Measurements from ENCODE around the gene MATK.

Gene MATK

DNA sequence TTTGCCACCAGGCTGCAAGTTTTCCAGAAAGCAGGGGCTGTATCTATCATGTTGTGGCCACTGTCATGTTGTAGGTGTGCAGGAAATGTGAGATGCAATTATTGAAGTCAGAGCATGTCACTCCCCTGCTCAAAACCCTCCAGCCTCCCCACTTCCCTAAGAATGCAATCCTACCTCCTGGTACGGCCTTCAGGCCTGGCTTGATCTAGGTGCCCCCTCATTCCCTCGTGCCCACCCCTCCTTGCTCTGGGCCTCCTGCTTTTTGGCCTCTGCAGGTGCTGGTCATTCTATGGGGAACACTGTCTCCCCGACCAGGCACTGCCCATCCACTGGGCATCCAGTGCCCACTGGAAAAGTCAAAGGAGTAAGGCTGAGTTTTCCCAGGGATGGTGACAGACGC is 28.5 kb upstream of the MATK start:
- DNase-seq (ENCODE audit: extremely low read depth, low read depth) = no peak
- TF ChIP-seq, protein P1, sequence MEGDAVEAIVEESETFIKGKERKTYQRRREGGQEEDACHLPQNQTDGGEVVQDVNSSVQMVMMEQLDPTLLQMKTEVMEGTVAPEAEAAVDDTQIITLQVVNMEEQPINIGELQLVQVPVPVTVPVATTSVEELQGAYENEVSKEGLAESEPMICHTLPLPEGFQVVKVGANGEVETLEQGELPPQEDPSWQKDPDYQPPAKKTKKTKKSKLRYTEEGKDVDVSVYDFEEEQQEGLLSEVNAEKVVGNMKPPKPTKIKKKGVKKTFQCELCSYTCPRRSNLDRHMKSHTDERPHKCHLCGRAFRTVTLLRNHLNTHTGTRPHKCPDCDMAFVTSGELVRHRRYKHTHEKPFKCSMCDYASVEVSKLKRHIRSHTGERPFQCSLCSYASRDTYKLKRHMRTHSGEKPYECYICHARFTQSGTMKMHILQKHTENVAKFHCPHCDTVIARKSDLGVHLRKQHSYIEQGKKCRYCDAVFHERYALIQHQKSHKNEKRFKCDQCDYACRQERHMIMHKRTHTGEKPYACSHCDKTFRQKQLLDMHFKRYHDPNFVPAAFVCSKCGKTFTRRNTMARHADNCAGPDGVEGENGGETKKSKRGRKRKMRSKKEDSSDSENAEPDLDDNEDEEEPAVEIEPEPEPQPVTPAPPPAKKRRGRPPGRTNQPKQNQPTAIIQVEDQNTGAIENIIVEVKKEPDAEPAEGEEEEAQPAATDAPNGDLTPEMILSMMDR (IDR thresholded peaks at IDR 0.05; ENCODE audit: low read depth, low read length) = no peak

DNA sequence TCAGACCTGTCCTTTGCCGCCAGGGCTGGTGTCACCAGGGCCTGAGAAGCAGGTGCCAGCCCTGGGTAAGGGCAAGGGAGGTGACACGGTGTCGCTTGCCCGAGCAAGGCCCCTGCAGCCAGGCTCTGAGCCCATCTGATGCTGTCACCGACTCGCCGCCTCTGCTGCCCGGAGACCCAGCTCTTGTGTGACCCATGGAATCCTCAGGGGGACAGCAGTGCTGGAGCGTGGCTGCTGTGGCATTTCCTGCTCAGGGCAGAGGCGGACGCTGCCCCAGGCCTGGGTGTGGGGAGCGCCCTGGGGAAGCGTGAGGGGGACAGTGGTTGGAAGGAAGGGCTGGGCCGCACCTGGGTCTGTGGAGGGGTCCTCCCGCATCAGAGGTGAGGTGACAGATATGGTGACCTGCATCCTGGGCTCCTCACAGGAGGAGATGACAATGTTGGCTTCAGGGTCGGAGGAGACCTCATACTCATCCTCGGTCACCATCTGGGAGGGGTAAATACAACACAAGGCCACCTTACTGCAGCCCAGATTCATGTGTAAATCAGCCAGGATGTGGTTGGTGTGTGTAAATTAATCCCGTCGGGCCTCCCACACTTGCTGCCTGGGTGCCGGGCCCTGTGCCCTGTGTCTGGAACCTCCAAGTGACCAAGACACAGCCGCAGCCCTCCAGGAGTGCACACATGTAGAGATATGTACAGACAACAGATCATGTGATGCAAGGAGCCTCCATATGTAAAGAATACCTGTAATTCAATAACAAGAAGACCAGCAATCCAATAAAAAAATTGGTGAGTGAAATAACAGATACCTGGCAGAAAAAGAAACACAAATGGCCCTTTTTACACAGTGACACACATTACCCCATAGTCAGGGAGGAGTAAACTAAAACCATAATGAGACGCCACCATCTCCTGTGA is 27.6 kb upstream of the MATK start:
- DNase-seq (ENCODE audit: extremely low read depth, low read depth) = no peak
- TF ChIP-seq, protein P1 (IDR thresholded peaks at IDR 0.05; ENCODE audit: low read depth, low read length) = no peak

DNA sequence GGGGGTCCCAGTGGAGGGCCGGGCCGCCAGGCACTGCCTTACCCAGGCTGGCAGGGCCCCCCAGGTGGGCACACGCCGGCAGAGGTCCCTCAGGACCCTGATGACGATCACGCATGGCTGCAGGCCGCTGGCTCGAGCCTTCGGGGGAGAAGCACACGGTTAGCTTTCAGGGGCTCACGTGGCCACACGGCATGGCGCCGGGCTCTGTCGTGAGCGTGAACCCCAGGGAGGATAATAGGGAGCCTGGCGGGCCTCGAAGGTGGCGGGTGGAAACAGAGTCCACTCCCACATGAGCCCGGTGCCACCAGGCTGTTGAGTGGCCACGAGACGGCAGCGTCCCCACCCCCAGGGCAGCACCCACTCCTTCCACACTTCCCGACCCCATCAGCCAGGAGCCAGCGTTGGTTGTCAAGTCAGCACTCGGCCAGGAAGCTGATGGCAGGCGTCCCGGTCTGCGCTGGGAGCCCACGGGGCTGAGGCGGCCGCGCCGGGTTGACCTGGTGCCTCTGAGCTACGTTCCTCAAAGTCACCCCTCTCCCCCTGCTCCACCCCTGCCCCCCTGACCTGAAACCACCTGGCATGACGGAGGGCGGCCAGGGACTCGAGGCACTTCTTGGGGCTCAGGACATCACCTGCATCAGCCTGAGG is 24.7 kb upstream of the MATK start:
- TF ChIP-seq, protein P1 (IDR thresholded peaks at IDR 0.05; ENCODE audit: low read depth, low read length) = no peak
- no peak for DNase-seq (ENCODE audit: extremely low read depth, low read depth)

DNA sequence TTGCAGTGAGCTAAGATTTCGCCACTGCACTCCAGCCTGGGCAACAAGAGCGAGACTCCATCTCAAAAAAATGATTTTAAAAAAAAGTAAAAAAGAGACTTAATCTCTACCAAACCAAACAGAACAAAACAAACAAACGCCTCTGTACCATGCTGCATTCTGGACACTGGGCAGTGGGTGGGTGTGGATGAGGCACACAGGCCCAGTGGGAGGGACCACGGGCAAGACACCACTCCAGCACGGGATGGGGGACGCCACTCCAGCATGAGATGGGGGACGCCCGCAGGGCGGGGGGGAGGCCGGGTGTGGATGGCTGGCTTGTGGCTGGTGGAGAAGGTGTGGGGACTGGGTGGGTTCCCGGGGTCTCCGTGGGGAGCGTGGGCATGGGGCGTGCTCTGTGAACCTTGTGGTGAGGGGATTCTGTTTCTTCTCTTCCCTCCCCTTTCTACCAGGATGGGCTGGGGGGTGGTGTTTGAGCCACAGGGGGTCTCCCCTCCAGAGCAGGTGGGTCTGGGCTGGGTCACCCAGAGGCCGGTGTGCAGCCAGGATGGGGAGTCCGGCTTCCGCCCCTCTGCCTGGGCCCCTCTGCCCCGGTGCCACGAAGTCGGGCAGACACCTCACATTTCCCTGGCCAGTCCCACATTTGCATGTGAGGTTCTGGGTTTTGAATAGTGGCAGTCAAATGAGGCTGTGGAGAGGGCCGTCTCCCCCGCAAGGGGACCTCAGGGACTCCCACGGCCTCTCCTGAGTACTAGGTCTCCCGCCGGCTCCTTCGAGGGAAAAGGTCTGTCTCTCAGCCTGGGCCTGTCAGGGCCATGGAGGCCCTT is 23.9 kb upstream of the MATK start:
- TF ChIP-seq, protein P1 (IDR thresholded peaks at IDR 0.05; ENCODE audit: low read depth, low read length) = no peak

DNA sequence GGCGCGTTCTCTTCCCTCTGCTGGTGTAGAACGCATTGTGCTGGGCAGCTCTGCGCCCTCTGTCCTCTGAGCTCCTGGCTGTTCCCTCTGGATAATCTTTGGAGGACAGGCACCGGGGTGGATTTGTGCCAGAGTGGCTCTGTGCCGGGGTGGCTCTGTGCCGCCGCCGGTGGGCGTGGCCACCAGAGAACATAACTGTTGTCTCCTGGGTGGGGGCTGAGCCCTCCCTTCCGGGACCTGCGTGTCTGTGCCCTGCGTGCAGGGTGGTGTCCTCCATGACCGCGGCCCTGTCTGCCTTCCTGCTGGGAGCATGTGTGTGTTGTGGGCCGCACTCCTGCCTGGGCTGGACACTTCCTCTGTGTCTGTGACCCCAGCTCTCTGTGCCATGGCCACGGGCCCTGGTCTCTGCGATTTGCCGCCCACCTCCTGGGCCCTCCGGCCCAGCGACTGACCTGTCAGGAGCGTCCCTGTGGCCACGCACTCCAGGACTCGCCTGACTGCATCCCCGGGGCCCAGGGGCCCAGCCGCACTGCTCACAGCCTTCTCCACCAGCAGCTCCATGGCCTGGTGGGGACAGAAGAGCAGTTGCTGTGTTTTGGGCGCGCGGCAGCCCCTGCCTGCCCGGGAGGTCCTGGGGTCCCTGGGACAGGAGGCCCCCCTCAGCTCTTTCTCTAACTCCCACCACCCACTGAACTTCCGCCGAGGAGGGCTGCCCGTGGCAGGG is 22.4 kb upstream of the MATK start:
- DNase-seq (ENCODE audit: extremely low read depth, low read depth) = no peak
- TF ChIP-seq, protein P1 (IDR thresholded peaks at IDR 0.05; ENCODE audit: low read depth, low read length) = no peak

More for the DNA sequence above, 23.9 kb upstream of the MATK start:
- DNase-seq (ENCODE audit: extremely low read depth, low read depth) = no peak

DNA sequence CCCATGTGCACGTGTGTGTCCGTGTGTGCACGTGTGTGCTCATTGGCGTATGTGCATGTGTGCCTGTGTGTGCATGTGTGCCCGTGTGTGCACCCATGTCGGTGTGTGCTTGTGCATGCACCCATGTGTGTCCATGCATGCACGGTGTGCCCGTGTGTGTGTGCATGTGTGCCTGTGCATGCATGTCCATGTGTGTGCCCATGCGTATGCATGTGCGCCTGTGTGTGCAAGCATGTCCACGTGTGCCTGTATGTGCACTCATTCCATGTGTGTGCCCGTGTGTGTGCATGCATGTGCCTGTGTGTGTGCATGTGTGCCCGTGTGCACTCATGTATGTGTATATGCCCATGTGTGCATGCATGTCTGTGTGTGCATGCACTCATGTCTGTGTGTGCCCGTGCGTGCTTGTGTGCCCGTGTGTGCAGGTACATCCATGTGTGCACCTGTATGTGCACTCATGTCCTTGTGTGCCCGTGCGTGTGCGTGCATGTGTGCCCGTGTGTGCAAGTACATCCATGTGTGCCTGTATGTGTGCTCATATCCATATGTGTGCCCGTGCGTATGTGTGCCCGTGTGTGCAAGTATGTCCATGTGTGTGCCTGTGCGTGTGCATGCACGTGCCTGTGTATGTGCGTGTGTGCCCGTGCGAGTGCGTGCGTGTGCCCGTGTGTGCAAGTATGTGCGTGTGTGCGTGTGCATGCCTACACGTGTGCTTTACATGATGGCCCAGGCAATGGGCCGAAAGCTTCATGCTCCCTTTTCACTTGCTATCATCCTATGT is 21.6 kb upstream of the MATK start:
- TF ChIP-seq, protein P1 (IDR thresholded peaks at IDR 0.05; ENCODE audit: low read depth, low read length) = no peak
- DNase-seq (ENCODE audit: extremely low read depth, low read depth) = no peak

Measured in AG09319 (cell line).